OCI-LY7 (cell line): Measurements from ENCODE around the gene PDE3B.
"Not testable (repeated sequence)": the region's sequence is repeated elsewhere in the genome, so short reads cannot be mapped to it uniquely, and the experiment has no call there.

Source experiments
- CTCF ChIP-seq: fragments of 200-600 bp; sonication (generic); conservative IDR thresholded peaks from 2 replicates; pipeline ENCODE4 v1.5.1; 2014; ENCODE audit warnings: mild to moderate bottlenecking, antibody characterized with exemption, low read length, moderate library complexity, mixed read lengths
- EZH2phosphoT487 ChIP-seq: fragments of 200-600 bp; sonication (generic); IDR thresholded peaks from 2 replicates; pipeline ENCODE4 v1.6.1; 2018; ENCODE audit warnings: low read depth, borderline replicate concordance, mild to moderate bottlenecking, mixed run types, antibody characterized with exemption, low read length, moderate library complexity, mixed read lengths

- TF ChIP-seq CTCF, EZH2phosphoT487: not testable (repeated sequence)
These were observed 23.7 kb downstream of the PDE3B start for GRCh38 chr11:14667329-14667728.
